H1 (cell line): ENCODE results near the gene METTL5. TPM values are rescaled to one million over a fixed set of nuclear protein-coding genes. Genes with fewer than 3 reads are reported as not detected.

ENCODE experiments used
- ATF2 ChIP-seq: IDR thresholded peaks from 2 replicates; pipeline ENCODE4 v1.6.1; 2012; ENCODE audit warnings: low read length, inconsistent platforms
- EP300 ChIP-seq, 2 experiments: IDR thresholded peaks; 1 replicate in 1 of 2; 2 replicates in 1 of 2; pipeline ENCODE4 v1.6.1; 2011 to 2012; ENCODE audit warnings: low read depth in 2 of 2, low read length in 2 of 2, mild to moderate bottlenecking in 2 of 2, borderline replicate concordance in 1 of 2, inconsistent platforms in 1 of 2, moderate library complexity in 1 of 2
- FOSL1 ChIP-seq: IDR thresholded peaks from 2 replicates; pipeline ENCODE4 v1.6.1; 2011; ENCODE audit warnings: mild to moderate bottlenecking, low read depth, low read length, moderate library complexity; ENCODE audit not compliant: insufficient read depth
- GABPA ChIP-seq: IDR thresholded peaks from 2 replicates; pipeline ENCODE4 v1.6.1; 2011; ENCODE audit warnings: mild to moderate bottlenecking, low read length, moderate library complexity, borderline replicate concordance; ENCODE audit not compliant: insufficient read depth
- SP2 ChIP-seq: IDR thresholded peaks from 2 replicates; pipeline ENCODE4 v1.6.1; 2012; ENCODE audit warnings: mild to moderate bottlenecking, low read length, inconsistent platforms
- polyA plus RNA-seq, 7 experiments: library from polyadenylated mRNA; depleted of rRNA in 3 of 7; stranded (reverse) in 5 of 7; unstranded in 2 of 7; fragments of >200 nt in 5 of 7; fragments of 200-250 nt in 2 of 7; gene quantifications; 1 replicate in 5 of 7; 2 replicates in 1 of 7; 4 replicates in 1 of 7; pipeline versions ENCODE4 v1.2.1 to v1.2.3, GENCODE V29; 2011 to 2013; ENCODE audit warnings: missing spikeins in 2 of 7, mixed read lengths in 2 of 7
- total RNA-seq: library from RNA; stranded (reverse); fragmentation: NEBNext Ultra II Directional; extraction: Animal tissue kit (Norgen Biotek cat#: 25700); gene quantifications from 2 replicates; pipeline ENCODE4 v1.2.1, GENCODE V29; 2021

The METTL5 gene
- total and polyA plus RNA-seq, 2 of the 8 experiments (the other 6 are each of a cell fraction or from before 2014, with no cell fraction given) = 34.5 to 74.1 TPM

- TF ChIP-seq FOSL1 (no peak), GABPA (no peak), SP2 (no peak), ATF2 (no peak), EP300 (IDR thresholded peaks at IDR 0.05; ENCODE audit: borderline replicate concordance in 1 of 2, low read depth in 2 of 2, low read length in 2 of 2) (no peak)
Measured at GRCh38 chr2:169796441-169796840, 28.3 kb downstream of the METTL5 start (continued).
